GM12892 (cell line): ENCODE results near the gene MED12L.

Source experiments
- DNase-seq: peaks from one replicate; pipeline ENCODE4 v3.0.0; 2011; ENCODE audit not compliant: insufficient read length
- FAIRE-seq: peaks from 2 replicates; lab custom pipeline; 2011; peaks lifted over from hg19 to GRCh38; lab: Jason Lieb, UNC
- POLR2A ChIP-seq: IDR thresholded peaks from 2 replicates; pipeline ENCODE4 v1.6.1; 2011; ENCODE audit warnings: low read depth, low read length, control low read depth
- POLR2AphosphoS5 ChIP-seq: IDR thresholded peaks from 2 replicates; pipeline ENCODE4 v1.6.1; 2011; ENCODE audit warnings: low read depth, low read length, control low read depth
- TAF1 ChIP-seq: IDR thresholded peaks from 2 replicates; pipeline ENCODE4 v1.6.1; 2011; ENCODE audit warnings: low read depth, mild to moderate bottlenecking, control low read depth, low read length, borderline replicate concordance

The MED12L gene

DNA sequence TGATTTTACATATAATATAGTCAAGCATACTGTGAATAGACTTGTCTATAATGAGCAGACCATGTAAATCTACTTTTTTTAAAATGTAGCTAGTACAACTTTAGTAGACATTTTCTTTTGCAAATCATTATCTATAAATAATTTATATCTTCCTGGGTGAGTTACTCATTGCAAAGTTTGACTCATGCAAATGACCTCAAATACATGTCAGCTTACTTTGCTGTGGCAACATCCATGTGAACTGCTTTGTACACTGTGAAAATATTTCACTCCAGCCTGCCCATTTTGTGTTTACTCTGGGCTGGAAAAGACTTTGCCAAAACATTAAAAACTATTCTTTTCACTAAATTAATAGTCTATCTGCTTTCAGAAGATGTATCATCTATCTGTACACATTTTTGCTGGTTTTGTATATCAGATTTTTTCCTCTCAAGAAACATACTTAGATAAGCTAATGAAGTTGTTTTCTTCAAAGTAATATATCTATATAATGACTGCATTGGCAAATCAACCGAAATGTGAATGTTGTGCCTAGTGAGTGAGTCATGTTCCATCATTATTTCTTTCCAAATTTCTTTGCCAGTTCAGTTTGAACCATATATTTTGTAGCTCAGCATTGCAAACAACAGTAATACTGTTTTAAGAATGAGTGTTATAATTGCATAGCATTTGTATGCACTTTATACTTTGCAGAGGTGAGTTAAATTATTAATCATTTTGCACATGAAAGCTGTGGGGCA lies 348.9 kb downstream of the MED12L start:
- FAIRE-seq (no peak), DNase-seq (no peak)
- no peak for TF ChIP-seq POLR2A
- no peak for TF ChIP-seq POLR2AphosphoS5
- no peak for TF ChIP-seq TAF1

DNA sequence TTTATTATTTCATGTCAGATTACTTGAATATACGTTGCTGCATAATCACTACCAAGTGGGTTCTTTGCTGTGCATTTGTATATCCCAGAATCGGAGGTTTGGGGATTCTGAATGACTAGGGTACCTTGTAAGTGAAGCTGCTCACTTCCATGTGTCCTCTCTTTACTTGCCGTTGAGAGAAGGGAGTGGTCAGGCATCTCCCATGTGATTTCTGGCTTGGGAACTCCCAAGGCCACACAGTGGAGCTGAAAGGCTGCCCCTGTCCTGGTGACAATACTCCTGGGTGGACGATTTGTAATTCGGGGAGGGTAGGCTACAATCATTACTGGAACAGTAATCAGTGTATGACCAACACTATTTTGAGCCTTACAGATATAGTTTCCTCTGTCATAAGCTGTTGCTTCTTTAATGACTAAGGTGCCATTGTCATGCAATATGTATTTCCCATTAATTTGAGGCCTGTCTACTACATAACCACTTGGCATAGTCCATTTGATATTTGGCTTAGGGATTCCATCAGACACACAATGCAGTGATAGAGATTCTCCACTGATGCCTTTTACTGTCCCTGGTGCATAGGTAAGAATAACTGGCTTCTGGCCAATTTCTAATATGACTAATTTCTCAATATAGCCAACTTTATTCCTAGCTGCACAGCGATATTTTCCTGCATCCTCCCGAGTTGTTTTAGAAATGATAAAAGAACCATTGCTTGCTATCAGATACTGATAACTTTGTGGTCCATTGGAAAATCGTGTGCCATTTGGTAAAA lies 351.4 kb downstream of the MED12L start:
- TF ChIP-seq POLR2A (no peak), TAF1 (no peak), POLR2AphosphoS5 (no peak)
- no peak for DNase-seq
- no peak for FAIRE-seq

DNA sequence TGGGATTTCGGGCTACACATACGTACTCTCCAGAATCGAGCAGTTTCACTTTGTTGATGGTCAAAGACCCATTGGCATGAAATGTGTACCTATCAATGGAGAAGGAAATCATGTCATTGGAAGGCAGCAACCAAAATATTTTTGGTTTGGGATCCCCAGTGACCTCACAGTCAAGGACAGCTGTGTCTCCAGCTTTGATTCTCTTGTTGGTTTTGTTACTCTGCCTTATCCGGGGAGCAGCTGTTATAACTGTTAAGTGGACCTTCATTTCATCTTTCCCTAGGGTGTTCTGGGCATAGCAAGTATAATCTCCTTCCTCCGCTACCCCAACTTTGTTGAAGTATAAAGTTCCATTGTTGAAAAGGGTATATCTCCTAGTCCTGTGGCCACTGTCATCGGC lies 352.4 kb downstream of the MED12L start:
- FAIRE-seq, result peak; percentile 63
- TF ChIP-seq POLR2AphosphoS5 (no peak), POLR2A (no peak), TAF1 (no peak)
- DNase-seq, result no peak

DNA sequence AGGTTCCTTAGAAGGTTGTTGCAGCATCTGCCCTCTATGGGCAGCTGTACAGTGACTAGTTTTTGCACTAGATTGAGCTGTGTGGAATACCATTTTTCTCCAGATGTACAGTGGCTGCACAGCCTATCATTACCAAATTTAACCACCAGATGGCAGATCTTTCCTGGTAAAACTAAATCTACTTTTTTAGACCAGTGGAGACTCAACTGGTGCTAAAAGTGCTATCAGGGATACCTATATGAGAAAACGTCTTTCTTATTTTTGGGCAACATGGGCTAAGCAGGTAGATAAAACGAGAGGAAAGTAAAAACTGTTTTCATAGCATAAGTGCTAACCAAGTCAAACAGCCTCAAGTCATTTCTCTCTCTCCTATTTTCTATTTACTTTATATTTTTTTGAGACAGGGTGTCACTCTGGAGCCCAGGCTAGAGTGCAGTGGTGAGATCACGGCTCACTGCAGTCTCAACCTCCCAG lies 354.2 kb downstream of the MED12L start:
- TF ChIP-seq POLR2AphosphoS5 (no peak), TAF1 (no peak), POLR2A (no peak)
- no peak for DNase-seq
- FAIRE-seq, result peak; percentile 79

DNA sequence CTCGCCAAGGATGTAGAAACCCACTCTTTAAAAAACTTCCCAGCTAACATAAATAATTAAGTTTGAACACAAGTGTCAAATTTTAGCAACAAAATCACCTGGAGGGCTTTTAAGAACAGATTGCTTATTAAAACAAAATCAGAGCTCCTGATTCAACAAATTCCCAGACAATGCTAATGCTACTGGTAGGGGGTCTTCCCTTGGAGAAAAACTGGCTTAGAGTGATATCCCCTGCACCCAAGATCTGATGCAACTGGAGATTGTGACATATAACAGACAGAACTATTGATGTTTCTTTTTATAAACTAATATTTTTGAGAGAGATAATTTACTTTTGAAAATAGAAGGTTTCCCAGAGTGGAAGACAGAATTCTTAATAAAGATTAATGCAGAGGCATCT lies 355.5 kb downstream of the MED12L start:
- DNase-seq, result no peak
- no peak for TF ChIP-seq POLR2A
- no peak for TF ChIP-seq POLR2AphosphoS5
- TF ChIP-seq TAF1, result no peak
- FAIRE-seq, result no peak

DNA sequence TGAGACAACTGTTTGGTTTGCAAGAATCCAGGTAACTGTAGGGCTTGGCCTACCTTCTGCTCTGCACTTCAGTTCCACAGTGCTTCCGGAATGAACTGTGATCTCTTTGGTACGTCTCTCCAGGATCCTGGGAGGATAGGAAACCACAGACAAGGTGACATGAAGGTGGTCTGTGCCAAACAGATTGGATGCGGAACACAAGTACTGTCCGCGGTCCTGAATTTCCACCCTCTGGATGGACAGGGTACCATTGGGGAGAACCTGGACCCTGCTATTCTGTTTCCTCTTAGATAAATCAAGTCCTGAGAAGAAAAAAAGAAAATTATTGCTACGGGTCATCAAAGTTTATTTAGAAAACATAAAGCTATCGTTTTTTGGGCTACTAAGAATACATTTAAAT lies 358.1 kb downstream of the MED12L start:
- FAIRE-seq (no peak), DNase-seq (no peak)
- no peak for TF ChIP-seq POLR2A
- TF ChIP-seq TAF1, result no peak
- no peak for TF ChIP-seq POLR2AphosphoS5

DNA sequence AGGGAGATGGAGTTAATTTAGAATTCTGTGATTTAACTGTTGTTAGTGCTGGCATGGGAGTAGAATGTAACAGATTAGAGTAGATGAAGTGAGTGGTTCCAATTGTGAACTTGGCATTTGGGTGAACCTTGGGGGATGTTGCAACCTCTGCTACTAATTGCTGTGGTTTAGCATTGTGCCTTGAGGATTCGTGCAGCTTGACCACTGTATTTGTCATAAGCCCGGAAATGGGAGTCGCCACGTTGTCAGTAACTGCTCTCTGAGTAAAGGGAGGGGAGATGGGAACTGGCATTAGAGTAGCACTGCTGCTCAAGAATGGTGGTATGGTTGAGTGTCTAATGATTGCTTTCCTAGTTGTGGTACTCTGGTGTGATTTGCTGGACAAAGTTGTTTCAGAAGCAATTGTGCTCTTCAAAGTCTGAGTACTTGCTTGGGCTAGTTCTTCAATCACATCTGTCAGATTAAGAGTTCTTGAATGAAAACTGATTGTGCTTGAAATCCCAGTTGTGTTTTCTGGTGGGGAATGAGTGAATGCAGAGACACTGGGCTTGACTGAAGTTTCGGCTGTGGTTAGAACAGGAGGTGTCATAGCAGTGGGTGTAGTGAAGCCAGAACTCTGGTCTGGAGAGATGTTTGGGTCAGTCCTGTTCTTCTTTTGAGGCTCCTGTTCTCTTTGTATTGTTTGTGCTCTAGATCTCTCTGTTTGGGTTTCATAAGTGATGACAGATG lies 360.0 kb downstream of the MED12L start:
- DNase-seq (no peak), FAIRE-seq (peak; percentile 30)
- TF ChIP-seq TAF1, result no peak
- no peak for TF ChIP-seq POLR2A
- no peak for TF ChIP-seq POLR2AphosphoS5

DNA sequence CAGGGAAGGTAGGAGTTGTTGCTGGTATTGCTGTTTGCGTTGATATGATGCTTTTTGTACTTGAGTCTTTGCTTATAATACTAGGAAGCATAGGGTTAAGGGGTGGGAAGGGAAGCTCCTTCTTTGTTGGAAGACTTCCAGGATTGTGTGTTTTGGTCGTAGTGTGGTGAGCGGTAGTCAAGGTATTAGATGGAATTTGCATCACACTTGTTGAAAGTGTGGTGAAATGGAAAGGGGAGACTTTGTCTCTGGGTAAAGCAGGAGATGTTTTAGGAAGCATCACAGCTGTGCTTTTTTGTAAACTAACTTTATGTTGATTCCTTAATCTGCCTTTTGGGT lies 360.5 kb downstream of the MED12L start:
- FAIRE-seq (no peak), DNase-seq (no peak)
- TF ChIP-seq POLR2A, result no peak
- TF ChIP-seq TAF1, result no peak
- no peak for TF ChIP-seq POLR2AphosphoS5

DNA sequence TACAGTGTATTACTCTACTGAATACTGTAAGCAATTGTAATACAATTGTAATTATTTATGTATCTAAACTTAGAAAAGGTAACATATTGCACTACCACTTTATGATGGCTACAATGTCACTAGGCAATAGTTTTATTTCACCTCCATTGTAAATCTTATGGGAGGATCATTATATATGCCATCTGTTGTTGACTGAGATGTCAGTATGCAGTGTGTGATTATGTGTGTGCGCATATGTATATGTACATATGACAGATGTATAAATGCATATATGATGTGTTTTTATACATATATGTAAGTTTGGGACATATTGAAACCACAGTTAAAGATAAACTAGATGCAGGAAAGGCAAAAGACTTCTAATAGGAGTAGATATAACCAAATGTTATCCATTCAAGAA lies 366.9 kb downstream of the MED12L start:
- FAIRE-seq (no peak), DNase-seq (no peak)
- no peak for TF ChIP-seq POLR2A
- TF ChIP-seq TAF1, result no peak
- TF ChIP-seq POLR2AphosphoS5, result no peak

DNA sequence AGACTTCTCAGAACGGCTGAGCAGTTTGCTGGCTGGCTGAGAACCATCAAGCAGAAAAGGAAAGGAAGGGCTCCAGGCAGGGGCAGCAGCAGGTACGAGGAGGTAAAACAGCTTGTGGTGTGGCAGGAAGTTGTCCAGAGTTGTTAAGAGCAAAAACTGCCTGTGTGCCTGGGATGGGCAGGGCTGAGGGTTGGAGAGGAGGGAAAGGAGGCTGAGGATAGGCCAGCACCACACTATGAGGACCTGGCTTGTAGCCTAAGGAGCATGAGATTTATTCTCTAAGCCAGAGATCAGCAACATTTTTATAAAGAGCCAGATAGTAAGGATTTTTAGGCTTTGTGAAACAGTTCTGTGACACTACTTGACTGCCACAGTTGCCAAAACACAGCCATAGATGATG lies 367.4 kb downstream of the MED12L start:
- DNase-seq (no peak), FAIRE-seq (no peak)
- TF ChIP-seq POLR2A (no peak), TAF1 (no peak), POLR2AphosphoS5 (no peak)

DNA sequence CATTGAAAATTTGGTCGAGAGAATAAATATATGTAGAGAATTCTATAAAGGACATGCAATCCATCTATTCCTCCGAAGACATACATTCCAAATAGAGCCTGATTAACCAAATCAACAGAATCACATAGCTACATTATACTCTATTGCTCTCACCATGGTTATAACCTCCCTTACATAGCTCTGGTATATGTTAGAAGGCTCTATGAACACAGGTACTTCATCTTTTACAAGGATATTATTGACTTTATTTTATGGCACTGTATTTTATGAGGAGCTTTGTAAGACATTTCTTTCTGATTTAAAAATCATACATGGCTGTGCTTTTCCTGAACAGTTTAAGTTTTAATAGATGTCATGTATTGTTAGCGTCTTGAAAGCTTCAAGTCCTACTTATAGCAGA lies 370.6 kb downstream of the MED12L start:
- no peak for DNase-seq
- no peak for FAIRE-seq
- TF ChIP-seq TAF1, result no peak
- no peak for TF ChIP-seq POLR2A
- no peak for TF ChIP-seq POLR2AphosphoS5

DNA sequence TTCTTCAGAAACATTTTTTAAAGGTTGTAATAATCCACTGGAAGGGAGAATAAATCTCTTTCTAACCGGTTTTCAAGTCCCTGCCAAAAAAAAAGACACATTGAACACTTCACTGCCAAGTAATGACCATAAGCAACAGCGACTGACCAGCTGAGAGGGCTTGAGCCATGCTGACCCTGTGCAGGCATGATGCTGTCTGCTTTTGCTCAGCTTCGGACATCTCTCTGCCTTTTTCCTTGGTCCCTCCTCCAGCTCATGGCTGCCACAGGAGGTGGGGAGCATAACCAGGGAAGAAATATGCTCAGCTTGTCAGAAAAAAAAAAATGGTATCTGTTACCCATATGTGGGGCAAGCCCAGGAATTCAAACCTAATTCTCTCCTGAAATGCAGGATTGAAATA lies 373.9 kb downstream of the MED12L start:
- DNase-seq (no peak), FAIRE-seq (no peak)
- TF ChIP-seq POLR2A (no peak), POLR2AphosphoS5 (no peak), TAF1 (no peak)

DNA sequence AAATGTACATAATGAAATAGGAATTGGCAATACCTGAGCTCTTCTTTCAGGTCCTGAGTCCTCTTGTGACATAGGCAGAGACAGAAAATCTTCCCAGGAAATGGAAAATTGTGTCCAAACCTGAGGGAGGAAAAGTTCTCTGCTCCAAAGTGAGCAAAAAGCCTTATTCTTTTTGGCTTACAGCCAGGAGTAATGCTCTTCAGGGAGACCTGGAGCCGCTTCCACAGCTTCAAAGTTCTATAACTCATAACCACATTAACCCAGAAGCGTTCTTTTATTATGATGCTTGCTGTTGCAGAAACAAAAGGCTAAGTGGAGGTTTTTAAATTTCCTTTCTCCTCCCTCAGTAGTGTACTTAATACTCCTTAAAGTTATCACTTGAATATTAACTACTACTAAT lies 374.8 kb downstream of the MED12L start:
- no peak for FAIRE-seq
- DNase-seq, result no peak
- TF ChIP-seq POLR2A, result no peak
- no peak for TF ChIP-seq POLR2AphosphoS5
- TF ChIP-seq TAF1, result no peak
